Endodermal cell (in vitro differentiated cells): ENCODE results near the gene EIF3L. TPM values are rescaled to one million over a fixed set of nuclear protein-coding genes. Genes with fewer than 3 reads are reported as not detected.
A peak's percentile ranks its signal among the peaks of the same experiment; 100 is the strongest.

Experiments used
- DNase-seq: peaks from one replicate; pipeline ENCODE4 v3.0.0-alpha.2; 2017
- H3K27ac ChIP-seq: 2 replicates; pipeline ENCODE4 v1.5.1; 2013; ENCODE audit warnings: mild to moderate bottlenecking, low read depth, low read length, moderate library complexity
- H3K27me3 ChIP-seq: 2 replicates; pipeline ENCODE4 v1.6.1; 2013; ENCODE audit warnings: mild to moderate bottlenecking, low read length, moderate library complexity; ENCODE audit not compliant: insufficient read depth, control insufficient read depth, poor library complexity, severe bottlenecking
- H3K36me3 ChIP-seq: 2 replicates; pipeline ENCODE4 v1.7.0; 2013; ENCODE audit warnings: mild to moderate bottlenecking, low read length, moderate library complexity; ENCODE audit not compliant: control insufficient read depth, insufficient read depth
- H3K4me1 ChIP-seq: one replicate; pipeline ENCODE4 v1.7.0; 2013; ENCODE audit warnings: low read length; ENCODE audit not compliant: control insufficient read depth, insufficient read depth
- H3K4me3 ChIP-seq: 2 replicates; pipeline ENCODE4 v1.5.1; 2013; ENCODE audit warnings: mild to moderate bottlenecking, low read length, moderate library complexity
- H3K9ac ChIP-seq: 2 replicates; pipeline ENCODE4 v1.6.1; 2013; ENCODE audit warnings: mild to moderate bottlenecking, low read length, moderate library complexity; ENCODE audit not compliant: poor library complexity, severe bottlenecking; ENCODE audit errors: extremely low read depth
- H3K9me3 ChIP-seq: 2 replicates; pipeline ENCODE4 v1.6.1; 2013; ENCODE audit warnings: mild to moderate bottlenecking, low read length, moderate library complexity; ENCODE audit not compliant: control insufficient read depth
- H3K27ac Mint-ChIP-seq: 2 replicates; pipeline ENCODE4 v1.8.0; 2020; ENCODE audit warnings: mixed read lengths
- H3K27me3 Mint-ChIP-seq: 2 replicates; pipeline ENCODE4 v1.8.0; 2021; ENCODE audit warnings: mild to moderate bottlenecking, mixed read lengths; ENCODE audit not compliant: insufficient read depth
- H3K36me3 Mint-ChIP-seq: 2 replicates; pipeline ENCODE4 v1.8.0; 2020; ENCODE audit warnings: low read depth, mixed read lengths
- H3K4me1 Mint-ChIP-seq: 2 replicates; pipeline ENCODE4 v1.8.0; 2020; ENCODE audit warnings: mixed read lengths
- H3K4me3 Mint-ChIP-seq: 2 replicates; pipeline ENCODE4 v1.8.0; 2020; ENCODE audit warnings: mild to moderate bottlenecking, moderate library complexity, mixed read lengths
- H3K9me3 Mint-ChIP-seq: 2 replicates; pipeline ENCODE4 v1.8.0; 2020; ENCODE audit warnings: mild to moderate bottlenecking, mixed read lengths
- CTCF ChIP-seq: fragments of 200-600 bp; sonication (generic); conservative IDR thresholded peaks from 2 replicates; pipeline ENCODE4 v1.5.0; 2021; ENCODE audit warnings: antibody characterized with exemption, mild to moderate bottlenecking
- WGBS, 2 experiments: methylation state at CpG; one replicate each; pipeline versions ENCODE4 v1.1.5 to v1.1.7; 2013; ENCODE audit warnings: missing lambda C conversion rate in 2 of 2, mixed read lengths in 1 of 2; ENCODE audit not compliant: insufficient coverage in 1 of 2, insufficient read length in 1 of 2; 5-methylcytosine and 5-hydroxymethylcytosine counted together
- total RNA-seq, 2 donors: library from RNA; stranded (reverse); fragmentation: NEBNext Ultra II Directional in 1 of 2; extraction: Animal tissue kit (Norgen Biotek cat#: 25700) in 1 of 2; gene quantifications; 2 replicates in 1 of 2; 3 replicates in 1 of 2; pipeline ENCODE4 v1.2.1, GENCODE V29; 2021

EIF3L gene
- total RNA-seq, 2 donors from 2014 or later = 469 to 541 TPM

- Mint-ChIP-seq H3K4me1 (peaks cover 35% of the 10 kb centered on the region), H3K4me3 (no peak overlapping the region), H3K27me3 (no peaks in the 10 kb centered on the region), H3K9me3 (no peaks in the 10 kb centered on the region), H3K27ac (no peak overlapping the region), H3K36me3 (peaks cover 33% of the 10 kb centered on the region)
- no peak overlapping the region for H3K9ac ChIP-seq
- H3K27ac ChIP-seq = no peak overlapping the region
- no peak for TF ChIP-seq CTCF
- WGBS, 2 experiments = 95 to 96% methylated on average over 3 of the region's 3 CpGs
- H3K27me3 ChIP-seq = no peaks in the 10 kb centered on the region
- no peak overlapping the region for H3K4me3 ChIP-seq
- no peak for DNase-seq
- H3K36me3 ChIP-seq = peaks cover 49% of the 10 kb centered on the region
- H3K9me3 ChIP-seq = no peaks in the 10 kb centered on the region
- peaks cover 26% of the 10 kb centered on the region for H3K4me1 ChIP-seq
Observed at GRCh38 chr22:37891926-37892325, 42.7 kb downstream of the EIF3L start.

DNA sequence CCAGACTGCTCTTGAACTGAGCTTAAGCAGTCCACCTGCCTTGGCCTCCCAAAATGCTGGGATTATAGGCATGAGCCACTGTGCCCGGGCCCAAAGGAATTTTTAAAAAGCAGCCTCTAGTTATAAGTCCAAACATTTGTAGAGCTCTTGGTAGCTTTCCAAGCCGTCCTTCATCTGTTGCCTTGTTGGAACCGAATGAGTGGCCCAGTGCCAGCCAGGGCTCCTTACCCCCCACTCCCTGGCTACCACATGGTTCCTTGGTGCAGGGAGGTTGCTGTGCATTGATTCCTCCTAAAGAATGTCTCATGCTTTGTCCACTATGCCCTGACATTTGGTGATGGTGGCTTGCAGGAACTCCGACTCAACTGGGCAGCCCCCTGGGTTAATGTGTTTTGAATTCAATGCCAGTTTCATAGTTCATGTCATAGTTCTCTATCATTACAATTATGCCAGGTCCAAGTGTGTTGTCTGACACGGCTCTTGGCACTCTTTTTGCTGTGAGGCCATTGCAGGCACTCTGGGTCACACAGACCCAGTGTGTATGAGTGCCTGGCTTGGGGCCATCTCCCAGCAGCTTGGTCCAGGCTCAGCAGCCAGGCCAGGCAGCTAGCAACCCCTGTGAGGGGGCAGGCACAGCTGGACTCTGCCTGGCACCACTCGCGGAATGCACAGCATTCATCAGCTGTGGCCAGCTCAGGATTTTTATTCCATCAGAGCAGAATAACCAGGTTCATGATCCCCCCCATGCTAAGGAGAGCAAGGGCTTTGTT is 43.5 kb downstream of the EIF3L start:
- H3K9me3 ChIP-seq = no peaks in the 10 kb centered on the region
- Mint-ChIP-seq H3K36me3 (peaks cover 29% of the 10 kb centered on the region), H3K4me1 (peaks cover 39% of the 10 kb centered on the region), H3K27me3 (no peaks in the 10 kb centered on the region), H3K4me3 (no peak overlapping the region), H3K9me3 (no peaks in the 10 kb centered on the region), H3K27ac (peak overlapping the region; percentile 45)
- H3K36me3 ChIP-seq = peaks cover 41% of the 10 kb centered on the region
- WGBS, 2 experiments = 92% methylated on average over 5 to 7 of the region's 7 CpGs
- no peak for TF ChIP-seq CTCF
- no peaks in the 10 kb centered on the region for H3K27me3 ChIP-seq
- no peak overlapping the region for H3K4me3 ChIP-seq
- no peak for DNase-seq
- H3K27ac ChIP-seq = no peak overlapping the region
- H3K4me1 ChIP-seq = peaks cover 31% of the 10 kb centered on the region
- H3K9ac ChIP-seq = no peak overlapping the region

GRCh38 chr22:37893583-37893983 is 44.4 kb downstream of the EIF3L start:
- H3K4me3 Mint-ChIP-seq = no peak overlapping the region
- peaks cover 39% of the 10 kb centered on the region for H3K4me1 ChIP-seq

More at GRCh38 chr22:37893583-37893983, 44.4 kb downstream of the EIF3L start:
- no peaks in the 10 kb centered on the region for H3K27me3 Mint-ChIP-seq
- peaks cover 32% of the 10 kb centered on the region for H3K36me3 ChIP-seq
- H3K4me3 ChIP-seq = no peak overlapping the region
- peaks cover 20% of the 10 kb centered on the region for H3K36me3 Mint-ChIP-seq
- DNase-seq = peak; percentile 61
- peaks cover 46% of the 10 kb centered on the region for H3K4me1 Mint-ChIP-seq
- H3K27ac Mint-ChIP-seq = peak overlapping the region; percentile 81
- no peaks in the 10 kb centered on the region for H3K9me3 ChIP-seq
- no peak overlapping the region for H3K9ac ChIP-seq
- H3K9me3 Mint-ChIP-seq = no peaks in the 10 kb centered on the region
- TF ChIP-seq CTCF = no peak
- H3K27me3 ChIP-seq = no peaks in the 10 kb centered on the region
- 87 to 100% methylated on average over 3 to 5 of the region's 5 CpGs for WGBS, 2 experiments
- peak overlapping the region; percentile 4 for H3K27ac ChIP-seq
